Peyer's patch (tissue), 4 donors: Measurements from ENCODE around the gene MIOS. TPM values are rescaled to one million over a fixed set of nuclear protein-coding genes. Genes with fewer than 3 reads are reported as not detected.
A peak's percentile ranks its signal among the peaks of the same experiment; 100 is the strongest.
"Not testable (repeated sequence)": the region's sequence is repeated elsewhere in the genome, so short reads cannot be mapped to it uniquely, and the experiment has no call there.

Source experiments
- DNase-seq, 3 donors: peaks; one replicate each; pipeline ENCODE4 v3.0.0-alpha.2; 2017 to 2019
- H3K27ac ChIP-seq, 4 donors: fragments of 200-600 bp; sonication (generic); one replicate each; pipeline ENCODE4 v1.5.1; 2016 to 2019
- H3K27me3 ChIP-seq, 2 donors: fragments of 200-600 bp; sonication (generic); one replicate each; pipeline ENCODE4 v1.5.1; 2019
- H3K36me3 ChIP-seq, 3 donors: fragments of 200-600 bp; sonication (generic); one replicate each; pipeline ENCODE4 v1.5.1; 2016 to 2019
- H3K4me1 ChIP-seq, 4 donors: fragments of 200-600 bp; sonication (generic); one replicate each; pipeline ENCODE4 v1.5.1; 2016 to 2019
- H3K4me3 ChIP-seq, 4 donors: fragments of 200-600 bp; sonication (generic); 1 replicate in 3 of 4; 2 replicates in 1 of 4; pipeline ENCODE4 v1.5.1; 2016 to 2019; ENCODE audit warnings: mild to moderate bottlenecking in 1 of 4
- H3K9me3 ChIP-seq, 4 donors: fragments of 200-600 bp; sonication (generic); one replicate each; pipeline ENCODE4 v1.5.1; 2016 to 2019; ENCODE audit warnings: mild to moderate bottlenecking in 1 of 4
- POLR2A ChIP-seq, 2 donors: fragments of 450-650 bp; IDR thresholded peaks; one replicate each; pipeline ENCODE4 v1.5.1; 2017; ENCODE audit warnings: antibody characterized with exemption in 2 of 2, mild to moderate bottlenecking in 2 of 2, moderate library complexity in 2 of 2
- total RNA-seq, 4 donors: library from RNA; depleted of rRNA; stranded (reverse); fragments of >200 nt; gene quantifications; one replicate each; pipeline ENCODE4 v1.1.0, GENCODE V29; 2016
- TF ChIP-seq, protein P1 (sequence below), 6 experiments: fragments of 450-650 bp in 4 of 6; fragments of 200-600 bp in 2 of 6; sonication (generic) in 1 of 6; IDR thresholded peaks; one replicate each; pipeline ENCODE4 v1.5.1; 2017 to 2019; ENCODE audit warnings: antibody characterized with exemption in 6 of 6, mild to moderate bottlenecking in 3 of 6, moderate library complexity in 1 of 6

The MIOS gene
- total RNA-seq, 4 donors from 2014 or later: 17.1 to 42.9 (median 26.8) TPM

DNA sequence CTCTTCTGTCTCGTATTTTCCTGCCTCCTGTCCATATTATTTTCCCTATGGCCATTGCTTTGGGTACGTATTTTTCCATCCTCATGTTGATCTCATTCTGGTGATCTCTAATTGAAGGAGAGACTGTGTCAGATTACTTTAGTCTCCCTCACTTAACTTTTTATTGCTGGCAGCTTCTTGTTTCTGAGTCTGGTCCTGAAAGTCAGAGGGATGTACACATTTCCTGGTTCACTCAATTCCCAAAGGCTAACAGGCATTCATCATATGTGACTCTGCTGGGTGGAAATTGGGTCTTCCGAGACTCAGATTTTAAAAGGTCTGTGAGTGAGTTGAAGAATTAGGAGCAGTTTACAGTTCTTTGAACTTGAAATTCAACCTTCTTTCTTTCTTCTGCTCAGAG lies 84.8 kb downstream of the MIOS start:
- TF ChIP-seq, protein P1, sequence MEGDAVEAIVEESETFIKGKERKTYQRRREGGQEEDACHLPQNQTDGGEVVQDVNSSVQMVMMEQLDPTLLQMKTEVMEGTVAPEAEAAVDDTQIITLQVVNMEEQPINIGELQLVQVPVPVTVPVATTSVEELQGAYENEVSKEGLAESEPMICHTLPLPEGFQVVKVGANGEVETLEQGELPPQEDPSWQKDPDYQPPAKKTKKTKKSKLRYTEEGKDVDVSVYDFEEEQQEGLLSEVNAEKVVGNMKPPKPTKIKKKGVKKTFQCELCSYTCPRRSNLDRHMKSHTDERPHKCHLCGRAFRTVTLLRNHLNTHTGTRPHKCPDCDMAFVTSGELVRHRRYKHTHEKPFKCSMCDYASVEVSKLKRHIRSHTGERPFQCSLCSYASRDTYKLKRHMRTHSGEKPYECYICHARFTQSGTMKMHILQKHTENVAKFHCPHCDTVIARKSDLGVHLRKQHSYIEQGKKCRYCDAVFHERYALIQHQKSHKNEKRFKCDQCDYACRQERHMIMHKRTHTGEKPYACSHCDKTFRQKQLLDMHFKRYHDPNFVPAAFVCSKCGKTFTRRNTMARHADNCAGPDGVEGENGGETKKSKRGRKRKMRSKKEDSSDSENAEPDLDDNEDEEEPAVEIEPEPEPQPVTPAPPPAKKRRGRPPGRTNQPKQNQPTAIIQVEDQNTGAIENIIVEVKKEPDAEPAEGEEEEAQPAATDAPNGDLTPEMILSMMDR (IDR thresholded peaks at IDR 0.05): no peak
- no peak for TF ChIP-seq POLR2A (IDR thresholded peaks at IDR 0.05)
- no peaks in the 10 kb centered on the region for H3K9me3 ChIP-seq
- no peak overlapping the region for H3K4me3 ChIP-seq
- no peaks in the 10 kb centered on the region for H3K36me3 ChIP-seq
- H3K27me3 ChIP-seq: no peaks in the 10 kb centered on the region
- no peak overlapping the region for H3K27ac ChIP-seq
- no peak for DNase-seq
- no peaks in the 10 kb centered on the region for H3K4me1 ChIP-seq

DNA sequence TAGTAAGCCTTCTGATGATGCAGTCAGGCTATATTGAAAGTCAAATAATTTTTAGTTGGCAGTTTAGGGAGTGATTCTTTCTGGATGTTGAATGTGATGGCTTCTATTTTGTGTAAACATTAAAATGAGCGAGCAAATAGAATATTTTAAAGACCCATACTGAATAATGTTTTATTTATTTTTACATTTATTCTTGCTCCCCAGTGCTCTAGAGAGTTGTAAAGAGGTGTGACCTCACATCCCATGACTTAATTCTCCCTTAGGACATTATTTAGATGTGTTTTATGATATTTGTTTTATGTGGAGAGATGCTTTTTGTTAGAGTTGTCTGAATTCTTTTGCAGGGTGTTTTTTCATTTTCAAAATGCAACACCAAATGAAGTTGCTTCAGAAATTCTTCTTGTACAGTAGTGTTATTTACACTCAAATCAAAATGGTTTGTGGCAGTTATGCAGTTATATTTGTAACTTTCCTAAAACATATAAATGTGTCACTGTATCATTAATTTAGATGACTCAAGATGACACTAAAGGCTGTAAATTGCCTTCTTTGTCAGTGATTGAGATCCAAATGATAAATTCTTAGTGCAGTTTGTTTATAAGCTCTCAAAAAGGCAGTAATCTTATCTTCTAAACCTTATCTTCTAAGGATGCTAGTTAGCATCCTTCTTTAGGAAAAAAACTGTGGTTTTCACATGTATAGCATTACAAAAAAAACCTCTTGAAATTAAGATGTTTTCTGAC lies 86.3 kb downstream of the MIOS start:
- Histone ChIP-seq H3K27me3 (no peaks in the 10 kb centered on the region), H3K27ac (no peak overlapping the region), H3K9me3 (no peaks in the 10 kb centered on the region), H3K4me1 (no peaks in the 10 kb centered on the region), H3K4me3 (no peak overlapping the region), H3K36me3 (no peaks in the 10 kb centered on the region)
- TF ChIP-seq, protein P1 (IDR thresholded peaks at IDR 0.05): no peak
- no peak for TF ChIP-seq POLR2A (IDR thresholded peaks at IDR 0.05)
- no peak for DNase-seq

DNA sequence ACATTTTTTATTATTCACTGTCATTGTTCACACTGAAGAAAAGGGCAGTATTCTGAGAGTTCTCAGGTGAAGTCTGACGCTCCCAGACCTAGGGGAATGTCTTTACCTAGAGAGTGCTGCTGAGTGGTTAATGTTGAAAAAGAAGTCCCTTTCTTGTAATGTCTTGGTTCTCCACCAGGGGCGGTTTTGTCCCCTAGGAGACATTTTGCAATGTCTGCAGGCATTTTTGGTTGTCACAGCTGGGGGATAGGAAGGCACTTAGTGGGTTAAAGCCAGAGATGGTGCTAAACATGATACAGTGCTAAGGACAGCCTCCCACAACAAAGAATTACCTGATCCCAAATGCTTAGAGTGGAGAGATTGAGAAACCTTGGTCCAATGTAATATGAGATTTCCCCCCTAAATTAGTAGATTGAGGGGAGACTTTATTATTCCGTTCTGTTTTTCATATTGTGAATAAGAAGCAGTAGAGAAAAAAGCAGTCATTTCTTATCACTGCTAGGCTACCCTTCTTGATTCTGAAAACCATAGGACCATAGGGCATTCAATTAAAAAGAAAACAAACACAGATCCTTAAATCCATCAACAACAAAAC lies 87.0 kb downstream of the MIOS start:
- DNase-seq: no peak
- Histone ChIP-seq H3K9me3 (no peaks in the 10 kb centered on the region), H3K4me1 (no peaks in the 10 kb centered on the region), H3K27me3 (no peaks in the 10 kb centered on the region), H3K27ac (no peak overlapping the region), H3K4me3 (no peak overlapping the region), H3K36me3 (no peaks in the 10 kb centered on the region)
- TF ChIP-seq POLR2A (IDR thresholded peaks at IDR 0.05): no peak
- TF ChIP-seq, protein P1 (IDR thresholded peaks at IDR 0.05): peak in 5 of 6 experiments; percentile 16 to 31 (median 30)

DNA sequence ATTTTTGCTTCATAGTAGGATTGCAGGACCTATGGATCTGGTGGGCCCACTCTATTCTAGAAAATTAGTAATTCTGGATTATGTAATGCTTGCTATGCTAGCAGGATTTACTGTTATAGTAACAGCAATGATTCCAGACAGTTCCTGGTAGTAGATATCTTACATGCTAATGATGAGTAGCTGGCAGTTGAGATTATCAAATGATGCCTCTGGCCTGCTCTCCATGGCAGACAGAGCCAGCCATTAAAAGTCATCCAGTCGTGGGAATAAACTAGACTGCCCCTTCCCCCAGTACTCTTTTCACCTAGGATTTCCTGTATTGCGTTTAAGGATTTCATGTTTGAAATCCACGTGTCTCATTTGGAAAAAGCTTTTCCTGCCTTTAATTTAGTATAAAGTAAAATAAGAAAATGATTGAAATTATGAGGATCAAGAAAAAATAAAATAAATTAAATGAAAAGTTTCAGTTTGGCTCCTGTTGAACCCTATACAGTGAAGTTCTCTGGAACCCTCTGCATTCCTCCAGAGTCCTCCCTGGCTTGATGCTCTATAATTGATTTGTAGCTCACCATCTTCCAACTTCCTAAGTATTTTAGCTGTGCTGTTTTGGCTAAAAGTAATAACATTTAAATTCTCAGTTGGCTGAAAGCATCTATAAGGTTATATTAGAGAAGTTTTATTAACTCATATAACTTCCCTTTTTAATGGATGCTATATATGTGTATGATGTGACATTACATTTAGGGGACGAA lies 88.5 kb downstream of the MIOS start:
- no peaks in the 10 kb centered on the region for H3K27me3 ChIP-seq
- no peak for DNase-seq
- no peak overlapping the region for H3K4me3 ChIP-seq
- TF ChIP-seq, protein P1 (IDR thresholded peaks at IDR 0.05): no peak
- no peak for TF ChIP-seq POLR2A (IDR thresholded peaks at IDR 0.05)
- no peaks in the 10 kb centered on the region for H3K4me1 ChIP-seq
- no peaks in the 10 kb centered on the region for H3K36me3 ChIP-seq
- H3K9me3 ChIP-seq: no peaks in the 10 kb centered on the region
- no peak overlapping the region for H3K27ac ChIP-seq

DNA sequence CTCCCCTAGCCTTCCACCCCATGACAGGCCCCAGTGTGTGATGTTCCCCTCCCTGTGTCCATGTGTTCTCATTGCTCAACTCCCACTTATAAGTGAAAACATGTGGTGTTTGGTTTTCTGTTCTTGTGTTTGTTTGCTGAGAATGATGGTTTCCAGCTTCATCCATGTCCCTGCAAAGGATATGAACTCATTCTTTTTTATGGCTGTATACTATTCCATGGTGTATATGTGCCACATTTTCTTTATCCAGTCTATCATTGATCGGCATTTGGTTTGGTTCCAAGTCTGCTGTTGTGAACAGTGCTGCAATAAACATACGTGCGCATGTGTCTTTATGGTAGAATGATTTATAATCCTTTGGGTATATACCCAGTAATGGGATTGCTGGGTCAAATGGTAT lies 89.8 kb downstream of the MIOS start:
- not testable (repeated sequence) for H3K4me3 ChIP-seq, H3K27me3 ChIP-seq, H3K27ac ChIP-seq, H3K36me3 ChIP-seq, H3K4me1 ChIP-seq, DNase-seq, H3K9me3 ChIP-seq

Other genes starting within 250 kb of the MIOS start
- gene COL28A1, start 31.0 kb upstream of the MIOS start, total RNA-seq: 1 to 10 TPM; 1.4 to 5.8 (median 1.9) TPM
- 10 to 100 TPM; 15.2 to 28.2 (median 18.7) TPM for gene UMAD1, start 73.9 kb downstream of the MIOS start, total RNA-seq
- gene RPA3, start 151.7 kb downstream of the MIOS start, total RNA-seq: 10 to 100 TPM; 11.3 to 23.6 (median 19.4) TPM